HEK293T (cell line): ENCODE measurements around the gene PKD1L1.

Experiments used
- CTCF ChIA-PET: fragments of 350-600 bp; formaldehyde crosslinking; extraction: SDS; loops from one replicate; lab custom pipeline; 2021; ENCODE audit warnings: antibody characterized with exemption, inconsistent platforms; lab: Yijun Ruan, JAX
- POLR2A ChIA-PET: fragments of 350-600 bp; formaldehyde crosslinking; extraction: SDS; loops from one replicate; lab custom pipeline; 2020; ENCODE audit warnings: antibody characterized with exemption, inconsistent platforms; lab: Yijun Ruan, JAX
- DNase-seq: peaks from one replicate; pipeline ENCODE4 v3.0.0; 2012; ENCODE audit warnings: mixed read lengths; ENCODE audit errors: extremely low spot score
- ARNT ChIP-seq: fragments of 450-650 bp; IDR thresholded peaks from 2 replicates; pipeline ENCODE4 v1.6.1; 2017; ENCODE audit warnings: mild to moderate bottlenecking
- BHLHE40 ChIP-seq: fragments of 450-650 bp; IDR thresholded peaks from 2 replicates; pipeline ENCODE4 v1.6.1; 2016; ENCODE audit warnings: mild to moderate bottlenecking, moderate library complexity, borderline replicate concordance
- CTBP1 ChIP-seq: fragments of 450-650 bp; IDR thresholded peaks from 2 replicates; pipeline ENCODE4 v1.6.1; 2016; ENCODE audit warnings: borderline replicate concordance
- ELF4 ChIP-seq: fragments of 450-650 bp; IDR thresholded peaks from 2 replicates; pipeline ENCODE4 v1.6.1; 2017; ENCODE audit warnings: antibody characterized with exemption
- FOXA1 ChIP-seq: fragments of 450-650 bp; IDR thresholded peaks from 2 replicates; pipeline ENCODE4 v1.6.1; 2016; ENCODE audit warnings: mild to moderate bottlenecking
- FOXK2 ChIP-seq: fragments of 450-650 bp; IDR thresholded peaks from 2 replicates; pipeline ENCODE4 v1.6.1; 2016; ENCODE audit warnings: mild to moderate bottlenecking
- FOXM1 ChIP-seq: fragments of 450-650 bp; IDR thresholded peaks from 2 replicates; pipeline ENCODE4 v1.6.1; 2017; ENCODE audit warnings: mild to moderate bottlenecking, borderline replicate concordance
- HDGF ChIP-seq: fragments of 450-650 bp; IDR thresholded peaks from 2 replicates; pipeline ENCODE4 v1.6.1; 2017; ENCODE audit warnings: antibody characterized with exemption, borderline replicate concordance
- L3MBTL2 ChIP-seq: fragments of 450-650 bp; conservative IDR thresholded peaks from 2 replicates; pipeline ENCODE4 v1.6.1; 2016; ENCODE audit warnings: mild to moderate bottlenecking
- LEF1 ChIP-seq: fragments of 450-650 bp; IDR thresholded peaks from 2 replicates; pipeline ENCODE4 v1.6.1; 2017; ENCODE audit warnings: mild to moderate bottlenecking, borderline replicate concordance
- NFRKB ChIP-seq: fragments of 450-650 bp; IDR thresholded peaks from 2 replicates; pipeline ENCODE4 v1.6.1; 2016; ENCODE audit warnings: mild to moderate bottlenecking, moderate library complexity
- SP1 ChIP-seq: fragments of 450-650 bp; IDR thresholded peaks from 2 replicates; pipeline ENCODE4 v1.6.1; 2017
- SUZ12 ChIP-seq: fragments of 450-650 bp; IDR thresholded peaks from 2 replicates; pipeline ENCODE4 v1.6.1; 2016; ENCODE audit warnings: mild to moderate bottlenecking
- TARDBP ChIP-seq: fragments of 450-650 bp; IDR thresholded peaks from 2 replicates; pipeline ENCODE4 v1.6.1; 2016
- ZNF384 ChIP-seq: fragments of 450-650 bp; IDR thresholded peaks from 2 replicates; pipeline ENCODE4 v1.6.1; 2016
- TF ChIP-seq, protein P1 (sequence below): fragments of 450-650 bp; IDR thresholded peaks from 2 replicates; pipeline ENCODE4 v1.6.1; 2016

PKD1L1 gene

DNA sequence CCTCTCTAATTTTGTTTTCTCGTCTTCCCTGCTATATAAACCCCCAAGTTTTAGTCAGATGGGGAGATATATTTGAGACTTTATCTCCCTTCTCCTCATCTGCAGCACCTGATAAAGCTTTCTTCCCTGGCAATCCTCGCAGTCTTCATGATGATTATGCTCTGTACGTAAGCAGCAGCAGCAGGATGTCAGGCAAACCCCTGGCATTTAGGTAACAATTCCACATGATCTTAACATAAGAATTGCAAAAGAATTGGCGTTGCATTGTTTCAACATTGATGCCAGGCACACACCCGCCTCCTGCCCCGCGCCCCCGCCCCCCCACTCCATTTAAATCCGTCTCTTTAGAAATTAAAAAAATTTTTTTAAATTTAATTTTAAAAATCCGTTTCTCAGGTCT lies 6.1 kb downstream of the PKD1L1 start:
- POLR2A ChIA-PET = no interaction called here
- CTCF ChIA-PET = no interaction called here
- TF ChIP-seq TARDBP = no peak
- TF ChIP-seq ZNF384 = no peak
- TF ChIP-seq FOXM1 = no peak
- TF ChIP-seq LEF1 = no peak

GRCh38 chr7:47941136-47941844 lies 7.0 kb downstream of the PKD1L1 start:
- TF ChIP-seq FOXK2 (no peak), HDGF (no peak), BHLHE40 (no peak), LEF1 (no peak), ELF4 (no peak), SUZ12 (no peak), CTBP1 (no peak), ARNT (no peak), FOXM1 (no peak), SP1 (no peak), NFRKB (no peak), FOXA1 (no peak), TARDBP (no peak), ZNF384 (no peak), L3MBTL2 (no peak)
- TF ChIP-seq, protein P1, sequence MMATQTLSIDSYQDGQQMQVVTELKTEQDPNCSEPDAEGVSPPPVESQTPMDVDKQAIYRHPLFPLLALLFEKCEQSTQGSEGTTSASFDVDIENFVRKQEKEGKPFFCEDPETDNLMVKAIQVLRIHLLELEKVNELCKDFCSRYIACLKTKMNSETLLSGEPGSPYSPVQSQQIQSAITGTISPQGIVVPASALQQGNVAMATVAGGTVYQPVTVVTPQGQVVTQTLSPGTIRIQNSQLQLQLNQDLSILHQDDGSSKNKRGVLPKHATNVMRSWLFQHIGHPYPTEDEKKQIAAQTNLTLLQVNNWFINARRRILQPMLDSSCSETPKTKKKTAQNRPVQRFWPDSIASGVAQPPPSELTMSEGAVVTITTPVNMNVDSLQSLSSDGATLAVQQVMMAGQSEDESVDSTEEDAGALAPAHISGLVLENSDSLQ = no peak
- no peak for DNase-seq
- POLR2A ChIA-PET = no interaction called here
- CTCF ChIA-PET = no interaction called here

More for the DNA sequence above, 6.1 kb downstream of the PKD1L1 start:
- no peak for DNase-seq

DNA sequence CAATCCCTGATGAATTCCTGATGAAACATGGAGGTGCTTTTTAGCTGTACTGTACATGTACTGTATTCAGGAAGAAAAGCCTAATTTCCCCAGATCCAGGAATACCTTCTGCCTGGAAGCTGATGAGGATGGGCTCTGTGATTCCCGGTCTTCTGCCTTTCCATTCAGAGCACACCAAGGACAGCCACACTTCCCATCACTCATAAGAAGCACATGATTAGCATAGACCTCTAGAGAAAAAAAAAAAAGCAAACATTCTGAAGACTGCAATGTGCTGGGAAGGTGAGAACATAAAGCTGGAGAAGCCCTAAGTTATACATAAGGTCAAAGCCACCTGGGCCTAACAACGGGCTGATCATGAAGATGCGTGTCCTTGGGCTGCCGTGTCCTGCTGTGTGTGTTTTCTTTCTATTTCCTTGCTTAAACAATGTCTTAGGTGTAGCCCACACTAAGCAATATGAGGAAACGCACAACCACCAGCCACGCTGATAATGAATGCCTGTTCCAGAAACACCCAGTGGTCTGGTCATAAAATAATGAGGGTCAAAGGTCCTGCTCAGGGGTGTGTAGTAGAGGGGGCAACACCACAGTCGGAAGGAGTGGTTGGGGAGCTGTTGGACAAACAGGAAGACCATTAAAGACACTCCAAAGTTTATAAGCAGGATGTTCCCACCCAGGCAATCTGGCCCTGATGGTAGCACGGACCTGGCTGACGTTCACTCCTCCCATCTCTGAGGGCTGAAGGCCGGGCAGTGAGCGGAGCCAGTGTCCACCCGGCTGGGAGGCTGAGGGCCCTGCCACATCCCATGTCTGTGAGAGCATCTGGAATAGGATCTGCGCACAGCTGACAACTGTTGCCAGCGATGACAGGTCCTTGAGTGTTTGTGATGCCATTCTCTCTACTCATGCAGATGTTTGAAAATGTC lies 7.9 kb downstream of the PKD1L1 start:
- TF ChIP-seq TARDBP = no peak
- TF ChIP-seq SP1 = no peak
- no peak for TF ChIP-seq LEF1
- no peak for TF ChIP-seq CTBP1
- no peak for TF ChIP-seq FOXA1
- TF ChIP-seq SUZ12 = no peak
- no peak for TF ChIP-seq ELF4
- no peak for TF ChIP-seq NFRKB
- TF ChIP-seq HDGF = no peak
- no peak for TF ChIP-seq L3MBTL2
- TF ChIP-seq BHLHE40 = no peak
- TF ChIP-seq FOXM1 = no peak
- TF ChIP-seq ZNF384 = no peak
- TF ChIP-seq, protein P1 = no peak
- no peak for TF ChIP-seq ARNT
- TF ChIP-seq FOXK2 = no peak
- ChIA-PET POLR2A (no interaction called here), CTCF (no interaction called here)
- no peak for DNase-seq

DNA sequence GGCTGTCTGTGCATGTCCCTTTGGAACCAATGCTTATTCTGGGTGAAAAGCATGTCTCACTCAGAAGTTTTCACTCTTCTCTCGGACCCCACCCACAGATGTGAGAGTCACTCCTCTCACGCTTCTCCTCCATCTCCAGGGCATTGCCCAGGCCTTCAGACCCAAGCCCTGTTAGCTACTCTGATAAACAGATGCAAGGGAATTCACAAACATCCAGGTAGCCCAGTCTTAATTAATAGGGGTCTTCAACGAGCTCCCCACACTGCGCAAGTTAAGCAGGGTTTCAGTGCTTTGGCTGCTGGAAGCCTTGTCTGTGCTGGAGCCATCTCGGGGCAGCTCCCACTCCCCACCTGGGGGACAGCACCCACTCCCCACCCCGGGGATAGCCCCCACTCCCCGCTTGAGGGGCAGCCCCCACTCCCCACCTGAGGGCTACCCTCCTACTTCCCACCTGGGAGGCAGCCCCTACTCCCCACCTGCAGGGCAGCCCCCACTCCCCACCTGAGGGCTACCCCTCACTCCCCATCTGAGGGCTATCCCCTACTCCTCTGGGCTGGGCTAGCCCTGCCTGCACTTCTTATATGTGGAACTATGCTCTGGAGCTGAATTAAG lies 8.7 kb downstream of the PKD1L1 start:
- DNase-seq = no peak
- CTCF ChIA-PET = no interaction called here
- POLR2A ChIA-PET = no interaction called here
- TF ChIP-seq FOXM1 = no peak
- TF ChIP-seq LEF1 = no peak
- TF ChIP-seq L3MBTL2 = no peak
- TF ChIP-seq BHLHE40 = no peak
- TF ChIP-seq FOXK2 = no peak
- TF ChIP-seq HDGF = no peak
- no peak for TF ChIP-seq FOXA1
- TF ChIP-seq SUZ12 = no peak
- TF ChIP-seq NFRKB = no peak
- TF ChIP-seq CTBP1 = no peak

DNA sequence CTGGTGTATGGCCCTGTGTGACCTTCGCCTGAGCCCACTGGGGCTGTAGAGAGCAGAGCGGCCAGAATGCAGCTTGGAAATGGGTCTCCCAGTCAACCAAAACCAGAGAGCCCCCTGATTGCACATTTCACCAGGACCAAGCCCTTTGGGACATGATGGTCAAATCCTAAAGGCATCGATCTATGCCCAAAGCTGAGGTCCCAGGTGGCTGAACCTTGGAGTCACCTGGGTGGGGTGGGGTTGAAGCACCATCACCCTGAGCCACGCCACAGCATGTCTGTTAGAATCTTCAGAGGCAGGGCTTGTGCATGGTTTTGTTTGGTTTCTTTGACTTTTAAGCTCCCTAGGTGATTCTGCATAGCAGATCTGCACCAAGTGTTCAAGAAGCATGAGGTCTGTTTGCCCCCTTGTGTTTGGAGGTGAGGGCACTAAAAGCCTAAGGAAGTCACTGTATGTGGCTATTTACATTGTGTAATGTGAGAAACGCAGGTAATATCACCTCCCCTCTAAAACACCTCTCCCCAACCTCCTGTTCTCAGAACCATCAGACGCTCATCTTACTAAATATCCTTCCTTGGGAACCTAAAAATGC lies 9.6 kb downstream of the PKD1L1 start:
- no peak for DNase-seq
- ChIA-PET CTCF (interaction anchor here (0.6 kb wide), 1 partner anchor 88 kb away, joined by 4 read pairs; no protein-coding TSS in a partner anchor), POLR2A (no interaction called here)
- TF ChIP-seq SUZ12 (no peak), ELF4 (no peak), FOXA1 (no peak), FOXM1 (no peak), ARNT (no peak), BHLHE40 (no peak), CTBP1 (no peak)
- TF ChIP-seq, protein P1 = no peak
